MM.1S (cell line): Measurements from ENCODE around the gene CLIC5.

ENCODE experiments used
- DNase-seq: peaks from one replicate; pipeline ENCODE4 v3.0.0-alpha.2; 2015
- H2AFZ ChIP-seq: fragments of 300-600 bp; sonication (generic); 2 replicates; pipeline ENCODE4 v1.6.0; 2016; ENCODE audit warnings: antibody characterized with exemption, low read length
- H3F3A ChIP-seq: fragments of 300-600 bp; sonication (generic); 2 replicates; pipeline ENCODE4 v1.6.1; 2016; ENCODE audit warnings: mild to moderate bottlenecking, antibody characterized with exemption, low read length, moderate library complexity, mixed read lengths; ENCODE audit not compliant: insufficient read depth
- H3K27ac ChIP-seq: fragments of 300-600 bp; sonication (generic); 2 replicates; pipeline ENCODE4 v1.5.1; 2016; ENCODE audit warnings: mild to moderate bottlenecking, low read length
- H3K27me3 ChIP-seq: fragments of 300-600 bp; sonication (generic); replicated peaks from 2 replicates; pipeline ENCODE4 v1.6.0; 2016; ENCODE audit warnings: low read length; ENCODE audit not compliant: insufficient read depth
- H3K36me3 ChIP-seq: fragments of 300-600 bp; sonication (generic); replicated peaks from 2 replicates; pipeline ENCODE4 v1.6.1; 2016; ENCODE audit warnings: mild to moderate bottlenecking, low read length, mixed read lengths; ENCODE audit not compliant: insufficient read depth
- H3K4me1 ChIP-seq: fragments of 300-600 bp; sonication (generic); 2 replicates; pipeline ENCODE4 v1.6.1; 2016; ENCODE audit warnings: low read length, mixed read lengths
- H3K4me2 ChIP-seq: fragments of 300-600 bp; sonication (generic); 2 replicates; pipeline ENCODE4 v1.6.0; 2016; ENCODE audit warnings: low read depth, low read length
- H3K4me3 ChIP-seq: fragments of 300-600 bp; sonication (generic); 2 replicates; pipeline ENCODE4 v1.5.1; 2016; ENCODE audit warnings: low read length, mixed read lengths
- H3K79me2 ChIP-seq: fragments of 300-600 bp; sonication (generic); 2 replicates; pipeline ENCODE4 v1.6.1; 2016; ENCODE audit warnings: mixed run types, low read length, mixed read lengths
- H3K9ac ChIP-seq: fragments of 300-600 bp; sonication (generic); 2 replicates; pipeline ENCODE4 v1.6.1; 2016; ENCODE audit warnings: low read length, mixed read lengths
- H3K9me2 ChIP-seq: fragments of 300-600 bp; sonication (generic); replicated peaks from 2 replicates; pipeline ENCODE4 v1.6.1; 2016; ENCODE audit warnings: mild to moderate bottlenecking, low read length, mixed read lengths; ENCODE audit not compliant: insufficient read depth
- H3K9me3 ChIP-seq: fragments of 300-600 bp; sonication (generic); replicated peaks from 2 replicates; pipeline ENCODE4 v1.6.1; 2016; ENCODE audit warnings: mild to moderate bottlenecking, low read length, mixed read lengths; ENCODE audit not compliant: insufficient read depth
- H4K20me1 ChIP-seq: fragments of 300-600 bp; sonication (generic); 2 replicates; pipeline ENCODE4 v1.6.1; 2016; ENCODE audit warnings: mild to moderate bottlenecking, low read length, moderate library complexity, mixed read lengths; ENCODE audit not compliant: insufficient read depth
- EZH2 ChIP-seq: fragments of 300-600 bp; sonication (generic); optimal IDR thresholded peaks from 2 replicates; pipeline ENCODE3; 2017; ENCODE audit warnings: low read depth, mild to moderate bottlenecking, antibody characterized with exemption, low read length, mixed read lengths
- EZH2phosphoT487 ChIP-seq: fragments of 300-600 bp; sonication (generic); IDR thresholded peaks from 2 replicates; pipeline ENCODE4 v1.6.1; 2018; ENCODE audit warnings: antibody characterized with exemption, low read length
- TF ChIP-seq, protein P1 (sequence below): fragments of 300-600 bp; sonication (generic); IDR thresholded peaks from 2 replicates; pipeline ENCODE4 v1.5.1; 2016; ENCODE audit warnings: antibody characterized with exemption, low read length, mixed read lengths

Gene CLIC5

DNA sequence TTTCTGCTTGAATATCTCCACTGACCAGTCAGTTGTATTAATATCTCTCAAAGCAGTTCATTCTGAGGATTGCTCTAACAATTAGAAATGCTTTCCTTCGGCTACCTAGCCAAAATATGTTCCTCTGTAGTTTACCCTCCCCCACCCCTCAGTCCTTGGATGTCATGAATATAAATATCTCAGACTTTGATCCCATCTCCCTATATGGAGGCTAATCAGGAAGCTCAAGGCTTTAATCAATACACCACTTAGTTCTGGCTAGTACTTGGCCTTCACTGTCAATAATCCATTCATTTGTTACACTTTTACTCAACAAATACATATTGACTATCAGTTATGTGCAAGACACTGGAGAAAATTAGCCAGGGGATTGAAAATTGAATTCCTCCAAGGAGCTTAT lies 60.1 kb downstream of the CLIC5 start:
- H3K27me3 ChIP-seq = no peaks in the 10 kb centered on the region
- H3K9me3 ChIP-seq = no peaks in the 10 kb centered on the region
- H2AFZ ChIP-seq = no peak overlapping the region
- H3K36me3 ChIP-seq = no peaks in the 10 kb centered on the region
- TF ChIP-seq EZH2 (no peak), EZH2phosphoT487 (no peak)
- TF ChIP-seq, protein P1, sequence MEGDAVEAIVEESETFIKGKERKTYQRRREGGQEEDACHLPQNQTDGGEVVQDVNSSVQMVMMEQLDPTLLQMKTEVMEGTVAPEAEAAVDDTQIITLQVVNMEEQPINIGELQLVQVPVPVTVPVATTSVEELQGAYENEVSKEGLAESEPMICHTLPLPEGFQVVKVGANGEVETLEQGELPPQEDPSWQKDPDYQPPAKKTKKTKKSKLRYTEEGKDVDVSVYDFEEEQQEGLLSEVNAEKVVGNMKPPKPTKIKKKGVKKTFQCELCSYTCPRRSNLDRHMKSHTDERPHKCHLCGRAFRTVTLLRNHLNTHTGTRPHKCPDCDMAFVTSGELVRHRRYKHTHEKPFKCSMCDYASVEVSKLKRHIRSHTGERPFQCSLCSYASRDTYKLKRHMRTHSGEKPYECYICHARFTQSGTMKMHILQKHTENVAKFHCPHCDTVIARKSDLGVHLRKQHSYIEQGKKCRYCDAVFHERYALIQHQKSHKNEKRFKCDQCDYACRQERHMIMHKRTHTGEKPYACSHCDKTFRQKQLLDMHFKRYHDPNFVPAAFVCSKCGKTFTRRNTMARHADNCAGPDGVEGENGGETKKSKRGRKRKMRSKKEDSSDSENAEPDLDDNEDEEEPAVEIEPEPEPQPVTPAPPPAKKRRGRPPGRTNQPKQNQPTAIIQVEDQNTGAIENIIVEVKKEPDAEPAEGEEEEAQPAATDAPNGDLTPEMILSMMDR = no peak
- DNase-seq = no peak
- H3K4me1 ChIP-seq = no peaks in the 10 kb centered on the region
- no peak overlapping the region for H3K4me2 ChIP-seq
- H3K27ac ChIP-seq = no peak overlapping the region
- no peaks in the 10 kb centered on the region for H4K20me1 ChIP-seq
- no peak overlapping the region for H3K9ac ChIP-seq
- no peaks in the 10 kb centered on the region for H3F3A ChIP-seq
- H3K9me2 ChIP-seq = no peaks in the 10 kb centered on the region
- no peaks in the 10 kb centered on the region for H3K79me2 ChIP-seq
- no peak overlapping the region for H3K4me3 ChIP-seq

DNA sequence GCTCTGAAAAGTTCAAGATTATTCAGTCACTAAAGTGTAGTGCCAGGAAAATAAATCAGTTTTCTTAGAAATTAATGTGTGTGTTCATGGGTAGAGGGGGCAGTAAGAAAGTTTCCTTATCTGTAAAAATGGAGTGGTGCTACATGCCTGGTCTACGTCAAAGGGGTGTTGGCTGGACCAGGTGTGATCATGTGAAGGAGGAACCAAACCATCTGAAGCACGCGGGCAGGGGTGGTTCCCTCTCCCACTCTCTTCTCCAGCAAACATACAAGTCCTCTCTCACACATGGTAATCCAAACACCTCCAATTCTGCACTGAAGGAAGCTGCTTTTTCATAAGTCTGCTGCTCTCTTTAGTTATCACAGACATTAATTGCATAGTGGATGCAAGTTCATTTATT lies 63.1 kb downstream of the CLIC5 start:
- no peak for DNase-seq
- H3K9me3 ChIP-seq = no peaks in the 10 kb centered on the region

DNA sequence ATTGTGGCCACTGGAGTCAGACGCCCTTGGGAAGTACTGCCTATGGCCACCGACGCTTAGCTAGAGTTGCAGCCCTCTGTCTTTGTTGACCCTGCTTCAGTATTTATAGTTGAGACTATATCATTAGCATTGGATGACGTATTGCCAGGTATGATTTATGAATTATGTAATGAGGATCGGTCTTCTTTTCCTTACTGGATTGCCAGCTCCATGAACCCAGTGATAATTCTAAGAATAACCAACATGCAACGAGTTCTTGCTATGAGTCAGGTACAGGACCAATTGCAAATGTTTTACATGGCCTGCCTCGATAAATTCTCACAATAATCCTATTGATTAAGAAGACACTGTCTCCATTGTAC lies 63.5 kb downstream of the CLIC5 start:
- Histone ChIP-seq H3K79me2 (no peaks in the 10 kb centered on the region), H2AFZ (no peak overlapping the region), H3K4me2 (no peak overlapping the region), H3F3A (no peaks in the 10 kb centered on the region), H4K20me1 (no peaks in the 10 kb centered on the region), H3K27ac (no peak overlapping the region), H3K9me3 (no peaks in the 10 kb centered on the region), H3K27me3 (no peaks in the 10 kb centered on the region), H3K9ac (no peak overlapping the region), H3K9me2 (no peaks in the 10 kb centered on the region), H3K4me1 (no peaks in the 10 kb centered on the region), H3K4me3 (no peak overlapping the region), H3K36me3 (no peaks in the 10 kb centered on the region)
- no peak for TF ChIP-seq EZH2
- no peak for TF ChIP-seq EZH2phosphoT487
- TF ChIP-seq, protein P1 = no peak
- DNase-seq = no peak

More for the DNA sequence above, 63.1 kb downstream of the CLIC5 start:
- no peaks in the 10 kb centered on the region for H3K4me1 ChIP-seq
- H3K27ac ChIP-seq = no peak overlapping the region
- H3K36me3 ChIP-seq = no peaks in the 10 kb centered on the region
- no peak overlapping the region for H3K4me3 ChIP-seq
- H3K27me3 ChIP-seq = no peaks in the 10 kb centered on the region
- TF ChIP-seq EZH2phosphoT487 (no peak), EZH2 (no peak)
- TF ChIP-seq, protein P1 = no peak
- H3K4me2 ChIP-seq = no peak overlapping the region
- no peaks in the 10 kb centered on the region for H3F3A ChIP-seq
- H3K79me2 ChIP-seq = no peaks in the 10 kb centered on the region
- no peak overlapping the region for H3K9ac ChIP-seq
- no peaks in the 10 kb centered on the region for H4K20me1 ChIP-seq
- no peak overlapping the region for H2AFZ ChIP-seq
- H3K9me2 ChIP-seq = no peaks in the 10 kb centered on the region
